ENCODE measurements around the gene FAXDC2. TPM values are rescaled to one million over a fixed set of nuclear protein-coding genes. Genes with fewer than 3 reads are reported as not detected.

Gene FAXDC2
- total and polyA plus RNA-seq, 5 donors from 2014 or later, result 0.21 to 4.0 (median 0.40) TPM; not detected in 2

DNA sequence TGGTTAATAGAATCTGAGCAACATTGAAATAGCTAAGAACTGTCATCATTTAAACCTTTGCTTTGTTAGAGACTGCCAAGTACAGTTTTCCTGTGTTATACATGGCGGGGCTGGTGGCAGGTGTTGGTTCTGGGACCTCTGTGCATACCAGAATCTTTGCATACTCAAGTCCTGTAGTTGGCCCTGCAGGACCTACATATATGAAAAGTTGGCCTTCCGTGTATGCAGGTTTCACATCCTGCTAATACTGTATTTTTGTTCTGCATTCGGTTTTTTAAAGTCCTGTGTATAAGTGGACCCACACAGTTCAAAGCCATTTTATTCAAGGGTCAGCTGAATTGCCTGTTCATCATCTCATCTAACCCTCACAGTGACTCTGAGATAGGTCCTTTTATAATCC is 58.9 kb downstream of the FAXDC2 start:
- Histone ChIP-seq H3K4me1 (ENCODE audit: control insufficient read depth, insufficient read depth, low read length, poor library complexity, severe bottlenecking) (peaks cover 17% of the 10 kb centered on the region), H3K27ac (ENCODE audit: insufficient read depth, low read length, poor library complexity, severe bottlenecking) (no peak overlapping the region), H3K9me3 (ENCODE audit: control insufficient read depth in 2 of 2, low read length in 2 of 2) (no peaks in the 10 kb centered on the region), H3K36me3 (ENCODE audit: control insufficient read depth, insufficient read depth, low read length) (peaks cover 59% of the 10 kb centered on the region), H3K4me3 (ENCODE audit: low read depth, low read length) (no peak overlapping the region), H3K27me3 (ENCODE audit: control insufficient read depth, insufficient read depth, low read length) (no peaks in the 10 kb centered on the region)
- no peaks in the 10 kb centered on the region for H3K27me3 Mint-ChIP-seq
- DNase-seq (no peak), ATAC-seq (ENCODE audit: low read depth in 2 of 2) (no peak)
- no peaks in the 10 kb centered on the region for H3K9me3 Mint-ChIP-seq
- no peak overlapping the region for H3K4me3 Mint-ChIP-seq
- H3K4me1 Mint-ChIP-seq, result peaks cover 0 to 29% (median 26%) of the 10 kb centered on the region in 4 donors
- H3K27ac Mint-ChIP-seq, result no peak overlapping the region
- peaks cover 30% of the 10 kb centered on the region for H3K36me3 Mint-ChIP-seq

DNA sequence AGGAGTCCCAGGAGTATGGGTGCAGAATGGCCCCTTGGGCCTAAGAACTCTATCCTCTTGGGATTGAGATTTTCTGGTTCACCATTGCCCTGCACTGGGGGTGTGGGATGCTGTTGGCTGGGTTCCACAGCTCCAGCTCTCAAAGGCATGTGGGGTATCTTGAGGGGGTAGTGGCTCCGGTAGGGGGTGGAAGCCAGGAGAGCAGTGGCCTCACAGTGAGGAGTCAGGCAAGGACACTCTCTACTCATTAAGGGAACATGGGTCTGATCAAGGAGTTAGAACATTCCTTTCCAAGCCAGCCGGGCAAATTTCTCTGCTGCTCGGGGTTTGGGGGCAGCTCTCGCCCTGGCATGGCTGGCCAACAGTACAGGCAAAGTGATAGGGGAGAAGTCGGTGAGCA is 62.2 kb downstream of the FAXDC2 start:
- H3K9me3 Mint-ChIP-seq, result no peaks in the 10 kb centered on the region
- H3K27ac ChIP-seq (ENCODE audit: insufficient read depth, low read length, poor library complexity, severe bottlenecking), result peak overlapping the region; percentile 30
- ATAC-seq (ENCODE audit: low read depth in 2 of 2) (no peak), DNase-seq (no peak)
- no peak overlapping the region for H3K4me3 ChIP-seq (ENCODE audit: low read depth, low read length)
- H3K27me3 ChIP-seq (ENCODE audit: control insufficient read depth, insufficient read depth, low read length), result no peaks in the 10 kb centered on the region
- H3K4me1 ChIP-seq (ENCODE audit: control insufficient read depth, insufficient read depth, low read length, poor library complexity, severe bottlenecking), result peaks cover 39% of the 10 kb centered on the region
- peak overlapping the region in 2 of 4 donors; percentile 20 to 57 for H3K4me3 Mint-ChIP-seq
- no peaks in the 10 kb centered on the region for H3K9me3 ChIP-seq (ENCODE audit: control insufficient read depth in 2 of 2, low read length in 2 of 2)
- peaks cover 14 to 62% (median 55%) of the 10 kb centered on the region in 4 donors for H3K4me1 Mint-ChIP-seq
- H3K36me3 ChIP-seq (ENCODE audit: control insufficient read depth, insufficient read depth, low read length), result peaks cover 33% of the 10 kb centered on the region
- peak overlapping the region; percentile 92 to 98 (median 95) for H3K27ac Mint-ChIP-seq
- no peaks in the 10 kb centered on the region for H3K27me3 Mint-ChIP-seq
- peaks cover 19% of the 10 kb centered on the region for H3K36me3 Mint-ChIP-seq

DNA sequence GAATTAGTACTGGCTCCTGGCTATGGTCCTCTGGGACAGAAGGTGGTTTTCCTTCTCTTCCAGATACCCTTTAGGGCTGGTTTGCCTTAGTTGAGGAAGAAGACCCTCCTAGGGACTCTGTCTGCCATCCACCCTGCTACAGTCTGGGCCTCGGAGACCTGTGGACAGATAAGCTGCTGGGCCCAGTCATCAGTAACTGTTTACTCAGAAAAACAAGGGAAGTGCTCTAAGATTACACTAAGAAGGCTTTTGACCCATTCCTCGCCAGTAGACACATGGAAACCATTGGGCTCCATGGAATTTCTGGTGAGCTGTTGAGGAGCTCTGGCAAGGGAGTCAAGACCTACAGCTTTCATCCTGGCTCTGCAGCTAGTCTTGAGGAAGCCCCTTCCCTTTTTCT is 64.0 kb downstream of the FAXDC2 start:
- peaks cover 9% of the 10 kb centered on the region for H3K36me3 Mint-ChIP-seq
- Histone ChIP-seq H3K27me3 (ENCODE audit: control insufficient read depth, insufficient read depth, low read length) (no peaks in the 10 kb centered on the region), H3K27ac (ENCODE audit: insufficient read depth, low read length, poor library complexity, severe bottlenecking) (no peak overlapping the region), H3K4me3 (ENCODE audit: low read depth, low read length) (no peak overlapping the region), H3K36me3 (ENCODE audit: control insufficient read depth, insufficient read depth, low read length) (peaks cover 16% of the 10 kb centered on the region), H3K4me1 (ENCODE audit: control insufficient read depth, insufficient read depth, low read length, poor library complexity, severe bottlenecking) (peaks cover 55% of the 10 kb centered on the region), H3K9me3 (ENCODE audit: control insufficient read depth in 2 of 2, low read length in 2 of 2) (no peaks in the 10 kb centered on the region)
- DNase-seq, result no peak
- H3K9me3 Mint-ChIP-seq, result no peaks in the 10 kb centered on the region
- H3K27me3 Mint-ChIP-seq, result no peaks in the 10 kb centered on the region
- peak overlapping the region in 1 of 4 donors; percentile 39 for H3K4me3 Mint-ChIP-seq
- peaks cover 22 to 75% (median 69%) of the 10 kb centered on the region in 4 donors for H3K4me1 Mint-ChIP-seq
- H3K27ac Mint-ChIP-seq, result peak overlapping the region in 2 of 3 donors; percentile 25 to 92
- no peak for ATAC-seq (ENCODE audit: low read depth in 2 of 2)

GRCh38 chr5:154784856-154785255 is 65.5 kb downstream of the FAXDC2 start:
- ATAC-seq (ENCODE audit: low read depth in 2 of 2), result no peak
- H3K27me3 Mint-ChIP-seq, result no peaks in the 10 kb centered on the region
- no peaks in the 10 kb centered on the region for H3K9me3 Mint-ChIP-seq
- H3K4me3 ChIP-seq (ENCODE audit: low read depth, low read length), result no peak overlapping the region
- H3K4me1 Mint-ChIP-seq, result peaks cover 23 to 88% (median 66%) of the 10 kb centered on the region in 4 donors
- H3K4me3 Mint-ChIP-seq, result peak overlapping the region in 1 of 4 donors; percentile 32
- H3K27ac Mint-ChIP-seq, result peak overlapping the region; percentile 39 to 90 (median 83)
- H3K9me3 ChIP-seq (ENCODE audit: control insufficient read depth in 2 of 2, low read length in 2 of 2), result no peaks in the 10 kb centered on the region
- peaks cover 5% of the 10 kb centered on the region for H3K36me3 Mint-ChIP-seq
- H3K27ac ChIP-seq (ENCODE audit: insufficient read depth, low read length, poor library complexity, severe bottlenecking), result no peak overlapping the region
- H3K27me3 ChIP-seq (ENCODE audit: control insufficient read depth, insufficient read depth, low read length), result no peaks in the 10 kb centered on the region
- peaks cover 61% of the 10 kb centered on the region for H3K4me1 ChIP-seq (ENCODE audit: control insufficient read depth, insufficient read depth, low read length, poor library complexity, severe bottlenecking)
- peaks cover 2% of the 10 kb centered on the region for H3K36me3 ChIP-seq (ENCODE audit: control insufficient read depth, insufficient read depth, low read length)
- DNase-seq, result no peak

DNA sequence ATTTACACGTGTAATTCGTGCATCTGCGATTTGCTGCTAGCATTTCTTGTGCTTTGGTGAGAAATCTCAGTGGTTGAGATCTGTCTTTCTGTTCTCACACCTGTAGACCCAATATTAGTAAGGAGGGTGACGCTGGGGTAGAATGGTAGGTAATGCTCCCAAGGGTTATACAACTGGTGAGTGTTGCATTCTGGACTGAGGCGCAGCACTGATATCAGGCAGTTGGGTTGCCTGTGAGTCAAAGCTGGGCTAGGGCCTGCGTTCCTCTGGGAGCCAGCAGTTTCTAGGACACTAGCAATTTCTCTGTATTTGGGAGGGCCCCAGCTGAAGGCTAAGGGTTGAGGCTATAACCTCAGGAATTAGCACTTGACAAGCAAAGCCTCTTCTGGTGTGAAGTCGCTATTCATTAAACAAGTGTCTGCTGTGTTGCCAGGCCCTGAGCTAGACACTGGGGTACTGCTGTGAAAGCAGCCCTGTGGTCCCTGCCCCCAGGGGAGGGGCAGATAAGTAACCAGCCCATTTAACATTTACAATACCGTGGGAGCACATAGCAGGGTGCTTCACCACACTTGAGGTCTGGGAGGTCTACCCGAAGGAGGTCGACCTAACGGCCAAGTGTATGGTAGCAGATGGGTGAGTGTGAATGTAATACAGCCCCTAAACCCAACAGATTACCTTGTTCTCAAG is 66.5 kb downstream of the FAXDC2 start:
- no peak overlapping the region for H3K4me3 ChIP-seq (ENCODE audit: low read depth, low read length)
- peak; percentile 18 to 22 for ATAC-seq (ENCODE audit: low read depth in 2 of 2)
- peak overlapping the region; percentile 15 to 51 (median 24) for H3K4me3 Mint-ChIP-seq
- H3K27ac ChIP-seq (ENCODE audit: insufficient read depth, low read length, poor library complexity, severe bottlenecking), result no peak overlapping the region
- H3K36me3 ChIP-seq (ENCODE audit: control insufficient read depth, insufficient read depth, low read length), result no peaks in the 10 kb centered on the region
- peaks cover 5% of the 10 kb centered on the region for H3K36me3 Mint-ChIP-seq
- peaks cover 23 to 96% (median 69%) of the 10 kb centered on the region in 4 donors for H3K4me1 Mint-ChIP-seq
- no peaks in the 10 kb centered on the region for H3K9me3 ChIP-seq (ENCODE audit: control insufficient read depth in 2 of 2, low read length in 2 of 2)
- H3K27me3 Mint-ChIP-seq, result no peaks in the 10 kb centered on the region
- DNase-seq, result no peak
- H3K9me3 Mint-ChIP-seq, result no peaks in the 10 kb centered on the region
- peak overlapping the region; percentile 49 to 90 (median 83) for H3K27ac Mint-ChIP-seq
- peaks cover 63% of the 10 kb centered on the region for H3K4me1 ChIP-seq (ENCODE audit: control insufficient read depth, insufficient read depth, low read length, poor library complexity, severe bottlenecking)
- H3K27me3 ChIP-seq (ENCODE audit: control insufficient read depth, insufficient read depth, low read length), result no peaks in the 10 kb centered on the region

GRCh38 chr5:154782812-154783592 is 67.4 kb downstream of the FAXDC2 start:
- H3K27me3 Mint-ChIP-seq, result no peaks in the 10 kb centered on the region
- DNase-seq, result no peak
- peaks cover 5% of the 10 kb centered on the region for H3K36me3 Mint-ChIP-seq
- H3K27ac Mint-ChIP-seq, result peak overlapping the region; percentile 63 to 90 (median 83)
- Histone ChIP-seq H3K36me3 (ENCODE audit: control insufficient read depth, insufficient read depth, low read length) (no peaks in the 10 kb centered on the region), H3K27me3 (ENCODE audit: control insufficient read depth, insufficient read depth, low read length) (no peaks in the 10 kb centered on the region), H3K4me3 (ENCODE audit: low read depth, low read length) (peak overlapping the region; percentile 32), H3K9me3 (ENCODE audit: control insufficient read depth in 2 of 2, low read length in 2 of 2) (no peaks in the 10 kb centered on the region), H3K4me1 (ENCODE audit: control insufficient read depth, insufficient read depth, low read length, poor library complexity, severe bottlenecking) (peaks cover 59% of the 10 kb centered on the region), H3K27ac (ENCODE audit: insufficient read depth, low read length, poor library complexity, severe bottlenecking) (peak overlapping the region; percentile 26)
- H3K4me1 Mint-ChIP-seq, result peaks cover 23 to 96% (median 67%) of the 10 kb centered on the region in 4 donors
- H3K9me3 Mint-ChIP-seq, result no peaks in the 10 kb centered on the region
- H3K4me3 Mint-ChIP-seq, result peak overlapping the region in 2 of 4 donors; percentile 9 to 51
- ATAC-seq (ENCODE audit: low read depth in 2 of 2), result no peak

DNA sequence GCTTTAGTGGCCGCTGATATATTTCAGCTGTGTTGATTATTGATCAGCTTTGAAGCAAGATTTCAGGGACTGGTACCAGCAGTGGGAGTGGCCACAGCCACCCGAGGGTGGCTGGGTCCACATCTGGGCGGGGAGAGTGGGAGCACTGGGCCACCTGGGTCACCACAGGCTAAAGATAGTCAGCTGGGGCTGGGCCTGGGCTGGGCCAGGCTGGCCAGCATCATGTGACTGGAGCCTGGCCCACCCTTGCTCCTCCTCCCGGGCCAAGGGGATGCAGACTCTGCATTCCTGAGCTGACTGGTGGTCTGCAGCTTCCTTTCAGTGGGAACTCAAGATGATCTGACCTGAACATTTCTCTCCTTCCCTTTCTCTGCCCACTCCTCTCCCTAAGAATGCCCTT is 68.1 kb downstream of the FAXDC2 start:
- no peaks in the 10 kb centered on the region for H3K36me3 ChIP-seq (ENCODE audit: control insufficient read depth, insufficient read depth, low read length)
- H3K4me1 ChIP-seq (ENCODE audit: control insufficient read depth, insufficient read depth, low read length, poor library complexity, severe bottlenecking), result peaks cover 52% of the 10 kb centered on the region
- Mint-ChIP-seq H3K9me3 (no peaks in the 10 kb centered on the region), H3K36me3 (peaks cover 5% of the 10 kb centered on the region), H3K27me3 (no peaks in the 10 kb centered on the region), H3K4me3 (peak overlapping the region in 1 of 4 donors; percentile 22), H3K27ac (peak overlapping the region; percentile 63 to 83 (median 65)), H3K4me1 (peaks cover 23 to 91% (median 60%) of the 10 kb centered on the region in 4 donors)
- no peak overlapping the region for H3K27ac ChIP-seq (ENCODE audit: insufficient read depth, low read length, poor library complexity, severe bottlenecking)
- H3K9me3 ChIP-seq (ENCODE audit: control insufficient read depth in 2 of 2, low read length in 2 of 2), result no peaks in the 10 kb centered on the region
- no peak overlapping the region for H3K4me3 ChIP-seq (ENCODE audit: low read depth, low read length)
- no peak for DNase-seq
- no peak for ATAC-seq (ENCODE audit: low read depth in 2 of 2)
- H3K27me3 ChIP-seq (ENCODE audit: control insufficient read depth, insufficient read depth, low read length), result no peaks in the 10 kb centered on the region

All from CD4-positive, CD25-positive, alpha-beta regulatory T cell (primary cell).